Panc1 (cell line): ENCODE results near the gene GPR21. TPM values are rescaled to one million over a fixed set of nuclear protein-coding genes. Genes with fewer than 3 reads are reported as not detected.

ENCODE experiments used
- ATAC-seq: fragments of 200-7000 bp; cut with Tn5 transposase; 2 replicates; pipeline ENCODE4 v1.9.1; 2020; ENCODE audit warnings: mild to moderate bottlenecking, moderate library complexity
- Bru-seq: library from RNA; stranded (reverse); fragments of 400-500 nt; gene quantifications from one replicate; lab custom pipeline; 2021; lab: Mats Ljungman, UMichigan
- BruChase-seq, 2 experiments: library from RNA; stranded (reverse); fragments of 400-500 nt; gene quantifications; one replicate each; lab custom pipeline; 2021; lab: Mats Ljungman, UMichigan
- BruUV-seq: library from RNA; stranded (reverse); fragments of 400-500 nt; replicated peaks from 2 replicates; lab custom pipeline; 2021; lab: Mats Ljungman, UMichigan
- CTCF ChIA-PET: fragments of 300-600 bp; sonication (Branson Sonifier 250); formaldehyde crosslinking; loops from one replicate; lab custom pipeline; 2022; ENCODE audit warnings: antibody characterized with exemption; lab: Charles Lee
- POLR2A ChIA-PET: fragments of 300-600 bp; sonication (Branson Sonifier 250); formaldehyde crosslinking; loops from one replicate; lab custom pipeline; 2022; ENCODE audit warnings: antibody characterized with exemption; lab: Charles Lee
- DNase-seq: peaks from one replicate; pipeline ENCODE4 v3.0.0-alpha.2; 2010; ENCODE audit warnings: low read depth, low spot score
- H3K27ac ChIP-seq: 2 replicates; pipeline ENCODE4 v1.5.1; 2011; ENCODE audit warnings: mild to moderate bottlenecking, low read length, inconsistent platforms
- H3K27me3 ChIP-seq: fragments of 200-500 bp; sonication (Bioruptor generic); 2 replicates; pipeline ENCODE4 v1.6.0; 2014; ENCODE audit warnings: low read length, inconsistent platforms; ENCODE audit not compliant: control insufficient read depth, insufficient read depth
- H3K36me3 ChIP-seq: fragments of 200-500 bp; sonication (Bioruptor generic); 2 replicates; pipeline ENCODE4 v1.5.1; 2014; ENCODE audit warnings: inconsistent platforms, mild to moderate bottlenecking, low read length, moderate library complexity; ENCODE audit not compliant: control insufficient read depth, insufficient read depth
- H3K4me1 ChIP-seq: 2 replicates; pipeline ENCODE4 v1.5.1; 2011; ENCODE audit warnings: inconsistent platforms, mild to moderate bottlenecking, low read length, moderate library complexity; ENCODE audit not compliant: control insufficient read depth, insufficient read depth
- H3K4me3 ChIP-seq, 2 experiments: 2 replicates each; pipeline ENCODE4 v1.5.1; 2011 to 2012; ENCODE audit warnings: low read depth in 2 of 2, low read length in 2 of 2, mild to moderate bottlenecking in 2 of 2, inconsistent platforms in 1 of 2, moderate library complexity in 1 of 2
- H3K9me3 ChIP-seq: fragments of 200-500 bp; sonication (Bioruptor generic); 2 replicates; pipeline ENCODE4 v1.5.1; 2014; ENCODE audit warnings: low read depth, mild to moderate bottlenecking, inconsistent platforms, low read length, moderate library complexity; ENCODE audit not compliant: control insufficient read depth, insufficient read depth
- POLR2AphosphoS5 ChIP-seq: IDR thresholded peaks from 2 replicates; pipeline ENCODE4 v1.6.1; 2012; ENCODE audit warnings: mild to moderate bottlenecking, low read depth, low read length, moderate library complexity
- REST ChIP-seq, 2 experiments: IDR thresholded peaks; 2 replicates each; pipeline ENCODE4 v1.6.1; 2011 to 2012; ENCODE audit warnings: low read depth in 2 of 2, control low read depth in 1 of 2, low read length in 1 of 2, mild to moderate bottlenecking in 1 of 2, moderate library complexity in 1 of 2; ENCODE audit not compliant: insufficient read depth in 1 of 2
- SIN3A ChIP-seq: IDR thresholded peaks from 2 replicates; pipeline ENCODE4 v1.6.1; 2012; ENCODE audit warnings: low read depth, mild to moderate bottlenecking, low read length, moderate library complexity, borderline replicate concordance; ENCODE audit not compliant: insufficient read depth
- TCF7L2 ChIP-seq: IDR thresholded peaks from 2 replicates; pipeline ENCODE4 v1.6.1; 2011; ENCODE audit warnings: mild to moderate bottlenecking, low read depth, low read length, inconsistent platforms
- in situ Hi-C: cut with HindIII; loops from 2 replicates; pipeline ENCODE4 v1.10.0; 2016; ENCODE audit warnings: low sequenced_read_pairs, low pct_unique_long_range_greater_than_20kb
- intact Hi-C: fragments of 100-400 bp; cut with micrococcal nuclease; formaldehyde crosslinking; loops from one replicate; pipeline ENCODE4 v1.10.0; 2022; ENCODE audit not compliant: unreplicated experiment
- long read RNA-seq: library from polyadenylated mRNA; unstranded; transcript quantifications from one replicate; pipeline ENCODE4 v2.0.0, GENCODE V29; 2021; ENCODE audit not compliant: unreplicated experiment
- polyA plus RNA-seq: library from polyadenylated mRNA; unstranded; fragments of >200 nt; gene quantifications from one replicate; pipeline ENCODE4 v1.2.1, GENCODE V29; 2012; ENCODE audit warnings: missing spikeins; ENCODE audit not compliant: insufficient read length
- total RNA-seq: library from RNA; stranded (reverse); gene quantifications from one replicate; pipeline ENCODE4 v1.2.1, GENCODE V29; 2021; ENCODE audit not compliant: unreplicated experiment

Gene GPR21
- total RNA-seq (not detected), Bru-seq, nascent RNA (percentile 84 among the genes with signal in this experiment), BruChase-seq, experiment 1, labeled RNA remaining after a 2-hour chase (percentile 57 among the genes with signal in this experiment), BruChase-seq, experiment 2, labeled RNA remaining after a 6-hour chase (percentile 59 among the genes with signal in this experiment)
- not detected for polyA plus RNA-seq
- long read RNA-seq, result 0 reads

DNA sequence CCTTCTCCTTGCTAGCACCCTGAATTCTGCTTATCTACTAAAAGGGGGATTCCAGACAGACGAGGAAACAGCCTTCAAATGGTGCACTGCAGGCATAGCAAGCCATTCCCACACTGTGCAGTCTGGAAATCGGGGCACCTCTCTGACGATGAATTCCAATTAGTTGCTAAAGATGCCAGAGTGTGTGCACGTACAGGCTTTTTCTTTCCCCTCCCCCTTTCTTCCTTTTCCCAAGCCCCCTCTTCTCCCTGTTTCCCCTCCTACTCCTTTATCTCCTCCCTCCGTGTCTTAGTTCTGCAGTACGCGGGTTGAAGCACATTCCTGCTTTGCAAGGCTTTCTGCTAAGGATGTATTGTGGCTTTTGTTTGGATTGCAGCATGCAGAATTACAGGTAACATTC lies at the start of gene GPR21:
Gene GPR21 (plus strand): TSS at position 316 of the 400 bp plus-strand sequence. CDS start 900 bp downstream, outside the sequence.
- intact Hi-C loops, result no loop called here
- H3K36me3 ChIP-seq, result peaks cover 6% of the 10 kb centered on the region; the same call in 1 of the 2 replicates
- no peaks in the 10 kb centered on the region for H3K9me3 ChIP-seq
- no peak within 1 kb of the TSS for H3K4me3 ChIP-seq
- DNase-seq (no peak), ATAC-seq (no peak)
- no TSS peak for BruUV-seq
- in situ Hi-C loops, result no loop called here
- H3K27me3 ChIP-seq, result no peaks in the 10 kb centered on the region
- no peak for TF ChIP-seq TCF7L2
- TF ChIP-seq REST (IDR thresholded peaks at IDR 0.05; ENCODE audit: insufficient read depth in 1 of 2, low read depth in 2 of 2, low read length in 1 of 2), result no peak
- TF ChIP-seq POLR2AphosphoS5, result no peak
- ChIA-PET POLR2A (no interaction called here), CTCF (no interaction called here)
- H3K4me1 ChIP-seq, result no peaks in the 10 kb centered on the region
- H3K27ac ChIP-seq, result no peak within 1 kb of the TSS

- peaks cover 12% of the 10 kb centered on the region for H3K36me3 ChIP-seq
- intact Hi-C loops, result no loop called here
These were observed 47.5 kb upstream of the GPR21 start for GRCh38 chr9:122986010-122986409.

More at GRCh38 chr9:122986010-122986409, 47.5 kb upstream of the GPR21 start:
- ChIA-PET CTCF (no interaction called here), POLR2A (no interaction called here)
- no peaks in the 10 kb centered on the region for H3K27me3 ChIP-seq
- no peak for DNase-seq
- no peak overlapping the region for H3K4me3 ChIP-seq
- no peak for ATAC-seq
- TF ChIP-seq SIN3A (no peak), TCF7L2 (no peak), POLR2AphosphoS5 (no peak), REST (IDR thresholded peaks at IDR 0.05; ENCODE audit: insufficient read depth in 1 of 2, low read depth in 2 of 2, low read length in 1 of 2) (no peak)
- in situ Hi-C loops, result no loop called here
- no peaks in the 10 kb centered on the region for H3K4me1 ChIP-seq
- H3K9me3 ChIP-seq, result no peaks in the 10 kb centered on the region
- no peak overlapping the region for H3K27ac ChIP-seq
- BruUV-seq, result no TSS peak
